ENCODE measurements around the gene RAB44.
"Not testable (repeated sequence)": the region's sequence is repeated elsewhere in the genome, so short reads cannot be mapped to it uniquely, and the experiment has no call there.

DNA sequence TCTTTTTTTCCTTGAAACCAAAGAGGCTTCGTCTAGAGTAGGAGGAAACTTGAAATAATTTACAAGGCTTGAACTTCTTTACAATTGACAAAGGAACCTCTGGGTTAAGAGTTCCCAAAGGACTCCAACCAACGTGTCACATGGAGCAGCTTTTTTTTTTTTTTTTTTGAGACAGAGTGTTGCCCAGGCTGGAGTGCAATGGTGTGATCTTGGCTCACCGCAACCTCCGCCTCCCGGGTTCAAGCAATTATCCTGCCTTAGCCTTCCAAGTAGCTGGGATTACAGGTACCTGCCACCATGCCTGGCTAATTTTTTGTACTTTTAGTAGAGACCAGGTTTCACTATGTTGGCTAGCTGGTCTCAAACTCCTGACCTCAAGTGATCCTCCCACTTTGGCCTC, 43.2 kb upstream of the RAB44 start:
- TF ChIP-seq, protein P1, sequence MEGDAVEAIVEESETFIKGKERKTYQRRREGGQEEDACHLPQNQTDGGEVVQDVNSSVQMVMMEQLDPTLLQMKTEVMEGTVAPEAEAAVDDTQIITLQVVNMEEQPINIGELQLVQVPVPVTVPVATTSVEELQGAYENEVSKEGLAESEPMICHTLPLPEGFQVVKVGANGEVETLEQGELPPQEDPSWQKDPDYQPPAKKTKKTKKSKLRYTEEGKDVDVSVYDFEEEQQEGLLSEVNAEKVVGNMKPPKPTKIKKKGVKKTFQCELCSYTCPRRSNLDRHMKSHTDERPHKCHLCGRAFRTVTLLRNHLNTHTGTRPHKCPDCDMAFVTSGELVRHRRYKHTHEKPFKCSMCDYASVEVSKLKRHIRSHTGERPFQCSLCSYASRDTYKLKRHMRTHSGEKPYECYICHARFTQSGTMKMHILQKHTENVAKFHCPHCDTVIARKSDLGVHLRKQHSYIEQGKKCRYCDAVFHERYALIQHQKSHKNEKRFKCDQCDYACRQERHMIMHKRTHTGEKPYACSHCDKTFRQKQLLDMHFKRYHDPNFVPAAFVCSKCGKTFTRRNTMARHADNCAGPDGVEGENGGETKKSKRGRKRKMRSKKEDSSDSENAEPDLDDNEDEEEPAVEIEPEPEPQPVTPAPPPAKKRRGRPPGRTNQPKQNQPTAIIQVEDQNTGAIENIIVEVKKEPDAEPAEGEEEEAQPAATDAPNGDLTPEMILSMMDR (conservative IDR thresholded peaks at IDR 0.05; ENCODE audit: low read depth, low read length) = not testable (repeated sequence)
- not testable (repeated sequence) for TF ChIP-seq ELK1 (IDR thresholded peaks at IDR 0.05; ENCODE audit: borderline replicate concordance, low read depth, low read length); CEBPB (IDR thresholded peaks at IDR 0.05; ENCODE audit: low read depth, low read length); POLR2A (IDR thresholded peaks at IDR 0.05; ENCODE audit: low read depth, low read length); MXI1 (IDR thresholded peaks at IDR 0.05; ENCODE audit: borderline replicate concordance, low read depth, low read length)

All from IMR-90 (cell line).